GM18861 (cell line): ENCODE measurements around the gene MAFF.
"Not testable (repeated sequence)": the region's sequence is repeated elsewhere in the genome, so short reads cannot be mapped to it uniquely, and the experiment has no call there.

Source experiments
- ATAC-seq: cut with Tn5 transposase; IDR thresholded peaks from one replicate; pipeline ENCODE4 v1.9.1; 2021; ENCODE audit not compliant: unreplicated experiment

The MAFF gene

DNA sequence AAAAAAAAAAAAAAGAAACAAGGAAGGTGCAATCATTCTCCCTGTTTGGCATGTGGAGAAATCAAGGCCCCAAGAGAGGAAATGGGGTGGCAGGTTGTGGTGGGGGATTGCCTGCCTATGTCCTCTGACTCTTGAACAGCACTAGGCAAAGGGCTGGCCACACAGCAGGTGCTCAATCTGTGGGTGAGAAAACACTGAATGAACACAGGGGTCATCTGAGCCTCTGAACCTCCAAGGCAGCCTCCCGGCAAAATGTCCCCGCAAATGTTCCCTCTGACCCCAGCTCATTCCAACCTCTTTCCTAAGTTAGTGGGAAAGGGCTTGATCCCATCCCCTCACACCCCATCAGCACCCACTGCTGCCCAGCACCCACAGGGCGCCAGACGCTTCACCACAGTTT, 24.8 kb upstream of the MAFF start:
- ATAC-seq: no peak

DNA sequence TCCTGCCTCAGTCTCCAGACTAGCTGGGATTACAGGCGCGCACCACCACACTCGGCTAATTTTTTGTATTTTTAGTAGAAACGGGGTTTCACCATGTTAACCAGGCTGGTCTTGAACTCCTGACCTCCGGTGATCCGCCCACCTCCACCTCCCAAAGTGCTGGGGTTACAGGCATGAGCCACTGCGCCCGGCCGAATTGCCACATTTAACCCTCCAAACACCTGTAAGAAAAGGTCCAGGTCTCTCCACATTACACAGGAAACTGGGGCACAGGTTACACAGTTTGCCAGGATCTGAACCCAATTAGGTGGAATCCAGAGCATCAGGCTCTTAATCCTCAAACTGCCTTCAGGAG, 24.2 kb upstream of the MAFF start:
- not testable (repeated sequence) for ATAC-seq

DNA sequence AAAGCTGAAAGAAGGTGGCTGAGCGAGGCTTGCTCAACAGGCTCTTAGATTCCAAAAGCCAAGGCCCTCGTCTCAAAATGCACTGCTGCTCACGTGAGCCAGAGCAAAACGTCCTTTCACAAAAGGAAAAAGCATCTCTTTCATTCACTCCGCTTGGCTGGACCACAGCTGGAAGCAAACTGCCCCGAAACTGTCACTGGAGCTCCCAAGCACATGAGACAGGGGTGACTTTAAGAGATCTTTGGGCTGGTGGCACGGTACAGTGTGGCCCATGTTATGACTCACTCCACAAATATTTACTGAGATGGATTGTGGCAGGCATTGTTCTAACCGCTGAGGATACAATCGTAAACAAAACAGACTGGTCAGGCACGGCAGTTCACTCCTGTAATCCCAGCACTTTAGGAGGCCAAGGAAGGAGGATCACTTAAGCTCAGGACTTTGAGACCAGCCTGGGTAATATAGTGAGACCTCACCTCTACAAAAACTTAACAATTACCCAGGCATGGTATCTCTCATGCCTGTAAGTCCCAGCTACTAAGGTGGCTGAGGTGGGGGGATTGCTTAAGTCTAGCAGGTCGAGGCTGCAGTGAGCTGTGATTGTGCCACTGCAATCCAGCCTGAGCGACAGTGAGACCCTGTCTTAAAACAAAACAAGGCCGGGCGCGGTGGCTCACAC, 23.7 kb upstream of the MAFF start:
- ATAC-seq: no peak

DNA sequence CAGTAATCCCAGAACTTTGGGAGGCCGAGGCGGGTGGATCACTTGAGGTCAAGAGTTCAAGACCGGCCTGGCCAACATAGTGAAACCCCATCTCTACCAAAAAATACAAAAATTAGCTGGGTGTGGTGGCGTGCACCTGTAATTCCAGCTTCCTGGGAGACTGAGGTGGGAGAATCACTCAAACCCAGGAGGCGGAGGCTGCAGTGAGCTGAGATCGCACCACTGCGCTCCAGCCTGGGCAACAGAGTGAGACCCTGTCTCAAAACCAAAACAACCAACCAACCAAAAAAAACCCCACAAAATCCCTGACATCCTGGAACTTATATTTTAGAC, 23.2 kb upstream of the MAFF start:
- not testable (repeated sequence) for ATAC-seq

DNA sequence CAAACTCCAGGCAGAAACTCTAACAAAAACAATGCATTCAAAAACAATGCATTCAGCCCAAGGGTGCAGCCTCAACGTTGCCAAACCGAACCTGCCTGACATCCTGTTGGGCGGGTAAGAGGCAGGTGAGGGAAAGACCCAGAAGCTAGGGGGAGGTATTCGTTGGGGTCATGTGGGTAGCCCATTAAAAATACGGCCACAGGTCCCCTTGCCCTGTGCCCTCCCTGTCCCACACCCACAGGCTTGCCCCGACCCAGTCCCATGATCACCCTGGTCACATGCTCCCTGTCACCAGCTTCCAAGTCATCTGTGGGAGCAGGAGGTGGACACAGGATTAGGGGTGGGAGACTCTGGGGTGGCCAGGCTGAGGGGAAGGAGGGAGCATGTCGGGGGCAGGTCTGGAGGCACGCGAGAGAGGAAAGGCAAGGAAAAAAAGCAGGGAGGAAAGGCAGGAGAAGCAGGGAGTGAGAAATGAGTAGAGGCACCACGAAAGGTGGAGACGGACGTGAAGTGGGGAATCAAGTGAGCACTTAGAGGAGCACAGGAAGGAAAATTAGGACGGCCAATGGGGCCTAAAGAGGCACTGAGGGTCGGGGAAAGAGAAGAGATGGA, 20.8 kb upstream of the MAFF start:
- no peak for ATAC-seq

DNA sequence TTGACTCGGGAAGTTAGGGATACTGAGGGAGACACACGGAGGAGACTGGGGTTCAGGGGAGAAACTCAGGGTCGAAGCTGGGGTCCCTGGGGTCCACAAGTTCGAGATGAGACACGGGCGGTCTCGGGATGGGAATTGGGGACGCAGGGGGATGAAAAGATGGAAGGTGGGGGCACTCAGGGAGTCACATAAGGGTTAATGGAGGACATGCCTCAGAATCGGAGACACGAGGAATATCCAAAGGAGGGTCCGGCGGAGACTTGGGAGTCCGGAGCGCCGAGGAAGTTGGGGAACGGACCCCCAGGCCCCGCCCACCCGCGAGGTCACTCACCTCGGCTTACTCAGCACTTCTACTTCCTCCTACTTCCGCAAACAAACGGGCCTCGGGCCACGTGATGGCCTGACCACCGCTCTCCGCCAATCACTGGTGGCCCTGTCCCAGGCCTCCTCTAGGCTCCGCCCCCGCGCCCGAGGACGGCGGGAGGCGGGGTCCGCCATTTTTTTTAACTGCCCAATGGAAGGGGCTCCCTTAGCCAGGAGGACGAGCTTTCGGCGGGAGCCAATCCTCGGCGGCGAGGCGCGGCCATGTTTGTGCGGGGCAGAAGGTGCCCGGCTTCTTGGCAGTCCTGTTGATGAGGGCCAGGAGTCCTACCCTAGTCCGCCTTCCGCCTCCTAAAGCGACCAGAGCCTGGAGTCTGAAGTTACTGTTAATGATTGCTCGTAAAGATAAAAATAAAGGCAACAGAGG, 20.2 kb upstream of the MAFF start, which contains the start of gene PLA2G6:
PLA2G6 (minus strand) TSS at position 378 of the 748 bp plus-strand sequence. CDS start 12,404 bp downstream, outside the sequence.
- peak; percentile 76 for ATAC-seq

DNA sequence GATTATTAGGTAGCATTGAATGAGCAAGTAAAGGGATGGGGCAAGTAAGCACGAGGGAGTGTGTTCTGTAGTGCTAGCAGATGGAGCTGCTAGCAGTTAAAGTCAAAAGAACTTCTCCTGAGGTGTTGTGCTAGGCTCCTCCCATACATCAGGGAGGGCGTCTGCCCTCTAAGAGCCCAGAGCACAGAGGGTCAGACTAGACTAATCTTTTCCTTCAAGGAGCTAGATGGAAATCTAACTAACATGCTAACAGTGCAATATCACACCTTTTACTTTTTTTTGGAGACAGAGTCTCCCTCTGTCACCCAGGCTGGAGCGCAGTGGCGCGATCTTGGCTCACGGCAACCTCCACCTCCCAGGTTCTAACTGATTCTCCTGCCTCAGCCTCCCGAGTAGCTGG, 17.0 kb upstream of the MAFF start:
- no peak for ATAC-seq

DNA sequence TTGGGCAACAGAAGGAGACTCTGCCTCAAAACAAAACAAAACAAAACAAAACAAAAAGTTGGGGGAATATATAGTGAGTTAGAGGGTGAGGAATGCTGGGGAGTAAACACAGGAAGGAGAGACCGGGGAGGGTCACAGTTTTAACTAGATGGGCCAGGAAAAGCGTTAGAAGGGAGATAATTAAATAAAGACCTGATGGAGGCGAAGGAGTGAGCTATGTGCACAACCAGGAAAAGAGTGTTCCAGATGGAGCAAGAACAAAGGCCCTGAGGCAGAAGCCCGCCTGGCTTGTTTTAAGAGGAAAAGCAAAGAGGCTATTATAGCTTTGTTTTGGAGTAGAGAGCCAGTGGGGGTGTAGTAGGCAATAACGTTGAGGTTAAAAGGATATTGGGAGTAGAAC, 15.4 kb upstream of the MAFF start:
- ATAC-seq: no peak

DNA sequence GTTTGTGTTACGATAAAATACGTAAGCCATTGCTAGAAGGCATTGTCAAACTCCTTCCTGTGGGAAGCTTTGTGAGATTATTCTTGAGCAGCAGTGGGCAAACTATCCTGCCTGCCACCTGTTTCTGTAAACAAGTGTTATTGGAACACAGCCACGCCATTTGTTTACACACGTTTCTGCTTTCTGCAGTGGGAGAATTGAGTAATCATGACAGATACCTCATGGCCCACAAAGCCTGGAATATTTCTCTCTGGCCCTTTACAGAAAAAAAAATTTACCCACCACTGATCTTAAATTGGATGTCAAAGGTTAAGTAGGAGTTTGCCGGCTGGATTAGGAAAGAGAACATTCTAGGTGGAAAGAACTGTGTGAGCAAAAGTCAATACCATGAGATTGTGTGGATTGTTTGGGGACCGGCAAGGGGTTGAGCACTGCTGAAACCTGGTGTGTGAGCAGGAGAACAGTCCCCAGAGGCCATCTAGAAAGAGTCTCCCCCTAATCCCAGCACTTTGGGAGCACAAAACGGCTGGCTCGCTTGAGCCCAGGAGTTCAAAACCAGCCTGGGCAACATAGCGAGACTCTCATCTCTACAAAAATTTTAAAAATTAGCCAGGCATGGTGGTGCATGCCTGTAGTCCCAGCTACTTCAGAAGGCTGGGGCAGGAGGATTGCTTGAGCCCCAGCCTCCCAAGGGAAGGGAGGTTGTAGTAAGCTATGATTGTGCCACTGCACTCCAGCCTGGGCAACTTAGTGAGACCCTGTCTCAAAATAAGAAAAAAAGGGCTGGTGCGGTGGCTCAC, 14.2 kb upstream of the MAFF start:
- ATAC-seq: no peak

DNA sequence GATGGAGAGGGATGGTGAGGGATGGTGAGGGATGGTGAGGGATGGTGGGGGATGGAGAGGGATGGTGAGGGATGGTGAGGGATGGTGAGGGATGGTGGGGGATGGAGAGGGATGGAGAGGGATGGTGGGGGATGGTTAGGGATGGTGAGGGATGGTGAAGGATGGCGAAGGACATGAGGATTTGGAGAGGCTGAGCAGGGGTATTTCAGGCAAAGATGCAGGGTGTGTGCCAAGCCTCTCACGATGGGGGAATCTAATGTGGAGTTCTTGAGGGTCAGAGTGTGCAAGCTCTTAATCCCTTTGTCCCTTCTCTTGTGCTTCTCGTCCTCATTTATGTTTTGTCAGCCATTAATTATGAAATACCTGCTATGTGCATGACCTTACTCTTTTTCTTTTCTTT, 12.7 kb upstream of the MAFF start:
- no peak for ATAC-seq

DNA sequence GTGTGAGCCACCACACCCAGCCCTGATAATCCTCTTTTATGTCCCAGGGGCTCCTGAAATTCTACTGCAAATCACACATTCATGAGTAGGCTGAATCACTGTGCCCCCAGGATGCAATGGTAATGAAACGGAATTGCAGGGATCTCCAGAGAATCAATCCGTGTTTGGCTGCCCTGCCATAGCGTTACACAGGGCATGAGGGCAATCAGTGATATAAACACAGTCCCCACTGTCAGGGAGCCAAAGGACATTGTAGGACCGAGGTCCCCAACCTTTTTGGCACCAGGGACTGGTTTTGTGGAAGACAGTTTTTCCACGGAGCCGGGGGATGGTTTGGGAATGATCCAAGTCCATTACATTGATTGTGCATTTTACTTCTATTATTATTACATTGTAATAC, 11.2 kb upstream of the MAFF start:
- no peak for ATAC-seq

DNA sequence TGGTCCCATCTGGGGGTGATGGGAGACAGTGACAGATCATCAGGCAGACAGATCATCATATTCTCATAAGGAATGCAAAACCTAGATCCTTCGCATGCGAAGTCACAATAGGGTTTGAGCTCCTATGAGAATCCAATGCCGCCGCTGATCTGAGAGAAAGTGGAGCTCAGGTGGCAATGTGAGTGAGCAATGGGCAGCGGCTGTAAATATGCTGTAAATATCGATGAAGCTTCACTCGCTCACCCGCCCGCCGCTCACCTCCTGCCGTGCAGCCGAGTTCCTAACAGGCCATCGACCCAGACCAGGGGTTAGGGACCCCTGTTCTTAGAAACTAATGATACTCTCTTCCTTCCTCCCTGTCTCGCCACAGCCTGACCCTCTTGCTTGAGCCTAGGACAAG, 10.7 kb upstream of the MAFF start:
- no peak for ATAC-seq

DNA sequence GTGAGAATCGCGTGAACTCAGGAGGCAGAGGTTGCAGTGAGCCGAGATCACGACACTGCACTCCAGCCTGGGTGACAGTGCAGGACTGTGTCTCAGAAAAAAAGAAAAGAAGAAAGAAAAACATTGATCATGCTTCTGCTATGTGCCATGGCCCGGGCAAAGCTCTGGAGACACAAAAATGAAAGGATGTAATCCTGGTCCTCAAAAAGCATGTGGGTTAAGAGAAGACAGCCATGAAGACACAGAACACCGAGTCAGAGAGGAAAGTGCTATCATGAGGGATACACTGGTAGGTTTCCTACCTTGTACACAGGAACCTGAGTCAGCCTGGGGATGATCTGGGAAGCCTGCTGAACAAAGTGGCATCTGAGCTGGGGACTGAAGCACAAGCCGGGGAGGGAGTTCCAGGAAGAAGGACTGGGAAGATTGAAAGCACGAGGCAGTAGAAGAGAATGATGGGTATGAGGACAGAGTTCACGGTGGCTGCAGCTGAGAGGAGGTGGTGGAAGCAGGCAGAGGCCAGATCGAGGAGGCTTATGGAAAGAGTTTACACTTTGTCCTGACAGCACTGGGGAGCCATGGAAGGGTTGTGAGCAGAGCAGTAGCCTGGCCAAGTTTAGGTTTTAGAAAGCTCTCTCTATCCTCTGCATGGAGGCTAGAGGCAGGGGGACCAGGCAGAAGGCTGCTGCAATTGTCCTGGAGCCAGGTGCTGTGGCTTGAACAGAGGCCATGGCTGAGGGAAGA, 9.9 kb upstream of the MAFF start:
- ATAC-seq: no peak

DNA sequence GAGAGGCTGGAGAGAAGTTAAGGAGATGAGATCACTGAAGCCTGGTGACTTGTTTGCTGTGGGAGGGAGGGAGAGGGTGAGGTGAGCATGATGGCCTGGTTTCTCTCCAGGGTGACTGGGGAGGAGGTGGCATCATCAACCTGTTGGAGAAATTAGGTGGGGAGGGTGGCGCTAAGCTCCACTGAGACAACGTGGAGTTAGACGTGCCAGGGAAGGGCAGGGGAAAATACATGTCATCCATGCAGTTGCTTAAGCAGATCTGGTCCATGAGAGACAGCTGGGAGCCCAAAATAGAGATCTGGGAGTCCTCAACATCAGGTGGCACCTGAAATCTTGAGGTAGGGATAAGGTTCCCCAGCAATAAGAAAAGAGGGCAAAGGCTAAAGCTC, 9.3 kb upstream of the MAFF start:
- no peak for ATAC-seq

DNA sequence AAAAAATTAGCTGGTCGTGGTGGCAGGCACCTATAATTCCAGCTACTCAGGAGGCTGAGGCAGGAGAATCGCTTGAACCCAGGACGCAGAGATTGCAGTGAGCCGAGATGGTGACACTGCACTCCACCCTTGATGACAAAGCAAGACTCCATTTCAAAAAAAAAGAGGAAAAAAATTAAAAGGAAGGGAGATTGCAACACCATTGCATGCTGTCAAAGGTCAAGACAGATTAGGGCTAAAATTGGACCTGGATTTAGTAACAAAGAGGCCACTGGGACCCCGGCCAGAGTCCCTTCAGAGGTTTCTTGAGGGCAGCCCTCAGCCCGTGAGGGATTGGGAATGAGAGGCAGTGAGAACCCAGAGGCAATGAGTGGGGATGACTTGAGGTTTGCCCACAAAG, 8.2 kb upstream of the MAFF start:
- no peak for ATAC-seq

DNA sequence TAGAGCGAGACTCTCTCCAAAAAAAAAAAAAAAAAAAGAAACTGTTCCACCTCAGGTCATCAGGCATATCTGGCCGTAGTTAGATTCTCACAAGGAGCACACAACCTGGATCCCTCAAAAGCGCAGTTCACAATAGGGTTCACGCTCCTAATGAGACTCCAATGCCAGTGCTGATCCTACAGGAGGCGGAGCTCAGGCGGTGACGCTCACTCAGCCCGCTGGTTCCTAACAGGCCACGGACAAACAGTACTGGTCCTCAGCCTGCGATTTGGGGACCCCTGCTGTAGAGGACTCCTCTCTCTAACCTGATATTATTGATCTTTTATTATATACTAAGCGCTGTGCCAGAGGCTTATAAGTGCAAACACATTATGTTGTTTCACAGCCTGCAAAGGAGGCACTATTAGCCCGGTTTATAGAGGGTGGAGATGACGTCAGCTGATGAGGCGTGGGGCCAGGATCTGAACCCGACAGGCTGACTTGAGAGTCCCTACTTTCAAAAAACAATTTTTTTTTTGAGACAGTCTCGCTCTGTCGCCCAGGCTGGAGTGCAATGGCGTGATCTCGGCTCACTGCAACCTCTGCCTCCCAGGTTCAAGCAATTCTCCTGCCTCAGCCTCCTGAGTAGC, 4.9 kb upstream of the MAFF start:
- ATAC-seq: no peak

DNA sequence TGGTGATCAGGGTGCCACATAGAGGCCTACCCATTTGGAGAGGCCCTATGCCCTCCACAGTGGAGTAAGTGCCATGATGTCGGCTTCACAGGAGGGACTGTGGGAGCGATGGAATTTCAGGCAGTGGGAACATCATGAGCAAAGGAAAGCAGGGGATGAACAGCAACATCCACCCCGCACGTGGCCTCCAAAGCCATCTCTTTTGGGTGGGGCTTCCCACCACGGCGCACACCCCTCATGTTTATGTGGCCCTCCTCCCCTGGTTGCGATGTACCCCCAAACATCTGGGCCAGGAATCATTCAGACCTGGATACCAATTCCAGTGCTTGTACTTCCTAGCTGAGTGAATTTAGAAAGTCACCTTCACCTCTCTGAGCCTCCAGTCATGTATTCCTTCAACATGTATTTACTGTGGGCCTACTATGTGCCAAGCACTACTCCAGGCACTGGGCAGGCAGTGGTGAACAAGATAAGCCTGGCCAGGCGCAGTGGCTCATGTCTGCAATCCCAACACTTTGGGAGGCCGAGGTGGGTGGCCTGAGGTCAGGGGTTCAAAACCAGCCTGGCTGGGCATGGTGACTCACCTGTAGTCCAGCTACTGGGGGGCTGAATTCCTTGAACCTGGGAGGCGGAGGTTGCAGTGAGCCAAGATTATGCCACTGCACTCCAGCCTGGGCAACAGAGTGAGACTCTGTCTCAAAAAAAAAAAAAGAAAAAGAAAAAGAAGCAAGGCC, 1.8 kb upstream of the MAFF start:
- ATAC-seq: no peak

DNA sequence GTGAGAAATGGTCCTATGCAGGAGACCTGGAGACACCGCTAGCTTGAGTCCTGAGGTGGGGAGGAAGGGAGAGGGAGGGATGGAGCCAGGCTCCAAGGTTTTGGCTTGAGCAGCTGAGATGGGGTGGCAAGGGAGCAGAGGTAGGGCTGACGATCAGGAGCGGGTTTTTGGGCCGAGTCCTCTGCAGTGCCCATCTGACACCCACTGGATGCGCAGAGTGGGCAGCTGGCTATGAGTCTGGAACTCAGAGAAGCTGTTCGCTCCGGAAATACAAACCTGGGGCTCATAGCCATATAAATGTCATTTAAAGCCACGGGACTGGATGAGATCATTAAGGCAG, 453 bp upstream of the MAFF start:
- no peak for ATAC-seq

DNA sequence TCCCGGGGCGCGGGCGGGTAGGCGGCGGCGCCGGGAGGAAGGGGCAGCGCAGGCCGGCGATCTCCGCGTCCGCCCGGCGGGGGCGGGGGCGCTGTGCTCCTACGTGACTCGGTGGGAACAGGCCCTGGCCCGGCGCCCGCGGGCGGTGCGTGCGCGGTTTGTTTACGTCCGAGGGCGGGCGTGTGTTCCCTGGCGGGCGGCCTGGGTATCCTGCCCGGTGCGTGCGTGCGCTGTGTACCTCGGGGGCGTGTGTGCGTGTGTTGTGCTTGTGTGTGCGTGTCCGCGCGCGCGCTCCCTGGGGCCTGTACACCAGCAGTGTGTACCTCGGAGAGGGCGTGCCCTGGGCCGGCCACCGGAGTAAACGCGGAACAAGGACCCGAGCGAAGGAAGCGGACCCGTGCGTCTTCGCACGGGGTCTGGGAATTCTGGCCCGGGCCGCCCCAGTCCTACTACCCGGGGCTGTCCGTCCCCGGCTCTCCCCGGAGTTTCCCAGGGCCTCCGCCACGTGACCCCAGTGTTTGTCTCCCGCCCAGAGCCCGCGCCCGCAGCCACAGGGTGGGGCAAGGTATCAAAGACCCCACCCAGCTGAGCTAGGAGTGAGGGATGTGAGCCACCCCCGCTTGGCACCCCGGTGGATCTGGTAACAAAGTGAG, 769 bp downstream of the MAFF start:
- peak; percentile 17 for ATAC-seq
